ENCODE results near the gene MYB.

Gene MYB

GRCh38 chr6:135256866-135257265, 75.8 kb downstream of the MYB start:
- no peak for DNase-seq

GRCh38 chr6:135257631-135258405, 76.7 kb downstream of the MYB start:
- DNase-seq: no peak

- no peak for DNase-seq
These were observed 77.9 kb downstream of the MYB start for GRCh38 chr6:135258970-135259369.

- DNase-seq: no peak
These were observed 79.5 kb downstream of the MYB start for GRCh38 chr6:135260612-135261011.

GRCh38 chr6:135261872-135262725, 81.0 kb downstream of the MYB start:
- DNase-seq: no peak

DNA sequence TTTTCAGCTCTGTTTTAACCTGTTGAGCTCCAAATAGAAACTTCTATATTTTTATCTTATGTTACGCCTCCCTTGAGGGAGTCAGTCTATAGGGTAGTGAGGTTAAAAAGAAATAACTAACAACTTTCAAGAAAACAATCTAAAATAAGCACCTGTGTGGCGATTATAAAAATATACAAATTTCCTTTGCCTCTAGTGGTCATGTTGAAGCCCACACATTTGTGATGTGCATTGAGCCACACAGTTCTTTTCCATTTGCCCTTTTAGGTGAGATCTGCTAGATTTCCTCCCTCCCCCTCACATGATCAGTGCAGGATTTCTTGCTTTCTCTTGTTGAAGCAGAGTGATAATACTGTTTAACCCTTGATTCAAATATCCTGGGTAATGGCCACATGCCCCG, 84.2 kb downstream of the MYB start:
- no peak for DNase-seq

DNA sequence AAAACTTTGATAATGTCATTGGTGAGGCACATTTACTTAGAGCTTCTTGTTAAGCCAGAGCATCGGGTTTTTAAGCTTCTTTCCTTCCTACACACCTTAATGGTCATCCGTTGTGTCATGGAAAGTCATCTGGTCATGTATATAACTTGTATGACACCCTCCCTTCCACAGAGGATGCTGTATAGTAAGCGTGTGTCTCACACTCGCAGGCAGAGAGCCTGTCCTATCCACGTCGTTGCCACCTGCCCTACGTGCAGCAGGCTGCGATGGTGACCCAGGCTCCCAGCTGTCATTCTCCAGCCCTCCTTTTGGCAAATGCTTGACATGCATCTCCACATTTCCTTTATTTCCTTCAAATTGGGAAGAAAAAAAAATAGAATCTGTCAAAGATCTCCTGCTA, 85.6 kb downstream of the MYB start:
- DNase-seq: no peak

DNA sequence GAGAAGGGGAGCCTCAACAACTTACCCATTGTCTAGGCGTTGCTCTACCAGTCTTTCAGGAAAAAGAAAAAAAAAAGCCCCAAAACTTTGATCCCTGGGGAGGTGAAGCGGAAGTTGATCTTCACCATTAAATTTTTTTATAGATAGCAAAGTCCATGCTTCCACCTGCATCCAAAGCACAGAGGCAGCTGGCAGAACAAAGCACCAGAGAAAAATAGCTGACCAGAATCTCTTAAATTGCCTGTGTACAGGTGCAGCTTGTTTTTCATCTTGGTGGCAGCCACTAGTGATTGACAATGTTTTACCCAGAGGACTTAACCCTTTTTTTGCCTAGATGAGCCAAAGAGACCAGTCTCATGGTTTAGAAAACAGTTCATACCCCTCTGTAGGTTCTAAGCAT, 86.0 kb downstream of the MYB start:
- DNase-seq: no peak

GRCh38 chr6:135268263-135268662, 87.2 kb downstream of the MYB start:
- no peak for DNase-seq

DNA sequence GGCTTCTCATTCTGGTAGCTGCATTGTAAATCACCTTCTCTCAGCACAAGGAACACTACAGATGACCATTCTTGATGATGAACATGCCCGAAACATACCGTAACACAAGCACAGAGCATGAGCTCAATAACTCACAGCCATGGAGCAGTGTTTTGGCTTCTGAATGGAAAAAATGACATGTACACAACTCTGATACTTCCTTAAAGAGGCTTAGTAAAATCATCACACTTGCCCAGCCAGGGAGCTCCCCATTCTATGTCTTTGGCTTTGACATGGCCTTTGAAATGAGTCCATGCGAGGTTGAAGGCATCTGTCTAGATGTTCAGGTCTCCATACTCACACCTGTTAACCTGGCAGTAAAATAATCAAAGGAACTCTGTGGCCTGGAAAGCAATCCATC, 87.6 kb downstream of the MYB start:
- DNase-seq: no peak

All from NCI-H524 (cell line).